ENCODE measurements around the gene MET.

DNA sequence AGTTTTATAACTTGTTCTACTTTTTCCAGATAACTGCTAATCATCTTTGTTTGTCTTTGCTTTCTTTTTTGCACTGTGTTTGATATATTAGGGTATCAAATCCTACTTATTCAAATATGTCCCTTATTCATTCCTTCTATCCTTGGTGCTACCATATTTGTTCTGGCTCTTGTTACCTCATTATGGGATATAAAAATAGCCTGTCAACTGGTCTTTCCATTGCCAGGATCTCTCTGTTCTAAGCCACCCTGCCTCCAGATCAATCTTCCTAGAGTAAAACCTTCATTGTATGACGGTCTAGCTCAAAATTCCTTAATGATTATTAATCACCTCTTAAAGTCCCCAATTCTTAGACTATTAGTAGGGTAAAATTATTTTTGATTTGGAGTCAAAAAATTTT is 25.2 kb downstream of the MET start:
- TF ChIP-seq CTCF (IDR thresholded peaks at IDR 0.05; ENCODE audit: insufficient read depth, low read length, poor library complexity, severe bottlenecking) (no peak), EZH2phosphoT487 (conservative IDR thresholded peaks at IDR 0.05; ENCODE audit: low read length) (no peak)

Data from SU-DHL-6 (cell line).